Kidney epithelial cell (primary cell): Measurements from ENCODE around the gene SLAIN1. TPM values are rescaled to one million over a fixed set of nuclear protein-coding genes. Genes with fewer than 3 reads are reported as not detected.

Experiments
- DNase-seq: peaks from one replicate; pipeline ENCODE4 v3.0.0-alpha.2; 2010; ENCODE audit warnings: low read depth
- H3K27me3 ChIP-seq: 2 replicates; pipeline ENCODE4 v1.6.0; 2011; ENCODE audit warnings: low read length; ENCODE audit not compliant: control insufficient read depth, insufficient read depth
- H3K36me3 ChIP-seq: 2 replicates; pipeline ENCODE4 v1.5.1; 2011; ENCODE audit warnings: low read length; ENCODE audit not compliant: control insufficient read depth, insufficient read depth
- H3K4me3 ChIP-seq: 2 replicates; pipeline ENCODE4 v1.5.1; 2011; ENCODE audit warnings: low read depth, mild to moderate bottlenecking, control low read depth, low read length
- total RNA-seq: library from RNA; depleted of rRNA; stranded (reverse); fragments of >200 nt; gene quantifications from 2 replicates; pipeline ENCODE4 v1.2.3, GENCODE V29; 2015
- TF ChIP-seq, protein P1 (sequence below): IDR thresholded peaks from 2 replicates; pipeline ENCODE4 v1.5.1; 2011; ENCODE audit warnings: mild to moderate bottlenecking, moderate library complexity, low read length, control low read depth, inconsistent platforms; ENCODE audit not compliant: insufficient read depth, poor library complexity, severe bottlenecking

Gene SLAIN1
- total RNA-seq, 1 donor from 2014 or later, result 17.1 TPM

DNA sequence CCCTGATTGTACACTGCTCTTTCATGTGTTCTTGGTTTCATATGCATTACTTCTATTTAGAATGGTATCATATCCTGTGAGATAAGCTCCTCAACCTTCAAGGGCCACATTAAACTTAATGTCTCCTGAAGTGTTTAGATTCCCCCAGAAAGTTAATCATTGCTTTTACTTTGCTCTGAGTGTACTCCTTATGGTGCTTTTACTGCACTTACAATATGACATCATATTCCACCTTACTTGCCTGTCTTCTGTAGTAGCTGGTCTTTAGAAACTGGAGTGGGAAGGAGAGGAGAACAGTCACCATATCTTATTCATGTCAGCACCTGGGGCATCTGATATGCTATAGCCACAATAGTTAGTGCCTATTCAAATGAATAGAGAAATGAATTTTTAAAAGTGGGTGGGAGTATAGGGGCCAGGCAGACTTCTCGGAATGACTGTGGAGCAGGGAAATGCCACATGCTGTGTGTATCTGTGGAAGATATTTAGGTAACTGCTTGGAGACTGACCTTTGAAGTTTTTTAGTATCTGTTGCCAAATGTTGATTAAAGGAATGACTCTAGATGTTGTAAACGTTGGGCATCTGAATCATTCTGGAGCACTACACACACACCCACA lies 40.2 kb downstream of the SLAIN1 start:
- Histone ChIP-seq H3K27me3 (no peaks in the 10 kb centered on the region), H3K36me3 (no peaks in the 10 kb centered on the region), H3K4me3 (no peak overlapping the region)
- TF ChIP-seq, protein P1, sequence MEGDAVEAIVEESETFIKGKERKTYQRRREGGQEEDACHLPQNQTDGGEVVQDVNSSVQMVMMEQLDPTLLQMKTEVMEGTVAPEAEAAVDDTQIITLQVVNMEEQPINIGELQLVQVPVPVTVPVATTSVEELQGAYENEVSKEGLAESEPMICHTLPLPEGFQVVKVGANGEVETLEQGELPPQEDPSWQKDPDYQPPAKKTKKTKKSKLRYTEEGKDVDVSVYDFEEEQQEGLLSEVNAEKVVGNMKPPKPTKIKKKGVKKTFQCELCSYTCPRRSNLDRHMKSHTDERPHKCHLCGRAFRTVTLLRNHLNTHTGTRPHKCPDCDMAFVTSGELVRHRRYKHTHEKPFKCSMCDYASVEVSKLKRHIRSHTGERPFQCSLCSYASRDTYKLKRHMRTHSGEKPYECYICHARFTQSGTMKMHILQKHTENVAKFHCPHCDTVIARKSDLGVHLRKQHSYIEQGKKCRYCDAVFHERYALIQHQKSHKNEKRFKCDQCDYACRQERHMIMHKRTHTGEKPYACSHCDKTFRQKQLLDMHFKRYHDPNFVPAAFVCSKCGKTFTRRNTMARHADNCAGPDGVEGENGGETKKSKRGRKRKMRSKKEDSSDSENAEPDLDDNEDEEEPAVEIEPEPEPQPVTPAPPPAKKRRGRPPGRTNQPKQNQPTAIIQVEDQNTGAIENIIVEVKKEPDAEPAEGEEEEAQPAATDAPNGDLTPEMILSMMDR, result no peak
- DNase-seq, result no peak

DNA sequence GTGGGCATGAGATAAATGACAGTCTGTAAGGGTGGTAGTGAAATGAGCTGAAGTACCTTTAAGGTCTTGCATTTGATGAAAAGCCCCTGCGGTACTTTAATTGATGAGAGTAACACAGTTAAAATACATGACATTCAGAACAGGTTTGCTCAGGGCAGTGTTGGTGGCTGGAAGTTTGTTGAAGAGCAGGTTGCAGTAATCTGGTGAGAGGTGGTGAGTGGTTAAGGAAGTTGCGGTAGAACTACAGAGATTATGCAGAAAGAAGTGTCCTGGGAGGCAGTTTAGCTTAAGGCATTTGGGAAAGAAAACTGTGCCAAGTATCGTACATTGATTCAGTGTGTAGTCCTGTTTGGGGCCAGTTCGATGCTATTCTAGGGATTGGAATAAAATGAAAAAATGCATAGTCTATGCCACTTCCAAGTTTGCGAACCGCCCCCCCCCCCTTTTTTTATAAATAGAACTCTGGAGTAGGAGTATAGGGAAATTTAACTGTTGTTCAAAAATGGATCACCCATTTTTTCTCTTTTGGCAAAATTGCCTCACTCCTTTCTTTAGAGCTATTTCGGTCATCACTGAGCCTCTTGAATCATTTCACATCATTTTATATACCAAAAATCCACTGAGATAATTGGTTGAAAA lies 42.7 kb downstream of the SLAIN1 start:
- no peaks in the 10 kb centered on the region for H3K36me3 ChIP-seq
- TF ChIP-seq, protein P1, result no peak
- no peak for DNase-seq
- no peak overlapping the region for H3K4me3 ChIP-seq
- H3K27me3 ChIP-seq, result no peaks in the 10 kb centered on the region

DNA sequence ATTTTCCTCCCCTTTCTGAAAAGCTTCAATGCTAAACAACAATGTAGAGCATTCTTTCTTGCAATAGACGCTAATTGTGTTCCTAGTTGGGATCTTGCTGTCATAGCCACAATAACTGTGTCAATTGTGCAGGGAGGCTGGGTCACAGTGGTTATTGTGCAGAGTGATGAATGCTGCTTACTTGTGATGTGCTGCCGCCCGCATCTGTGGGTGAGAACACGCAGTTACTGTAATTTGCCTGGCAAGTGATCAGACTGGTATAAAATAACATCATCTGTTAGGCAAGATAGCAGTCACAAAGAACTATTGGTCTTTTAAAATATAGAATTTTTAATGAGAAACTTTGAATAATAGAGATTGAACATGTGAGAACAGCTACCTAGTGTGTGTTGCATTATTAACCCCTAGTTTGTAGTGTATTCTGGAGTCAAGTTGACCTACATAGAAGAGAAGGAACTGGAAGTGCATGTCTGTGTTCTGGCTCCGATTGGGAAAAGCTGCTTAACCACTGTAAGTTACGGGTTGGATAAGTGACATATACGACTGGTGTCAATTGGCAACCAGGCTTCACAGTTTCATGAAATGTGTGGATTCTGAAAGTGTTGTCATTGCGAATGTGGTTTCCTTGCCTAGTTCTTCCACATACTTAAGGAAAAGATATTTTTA lies 43.6 kb downstream of the SLAIN1 start:
- Histone ChIP-seq H3K27me3 (no peaks in the 10 kb centered on the region), H3K4me3 (no peak overlapping the region), H3K36me3 (no peaks in the 10 kb centered on the region)
- TF ChIP-seq, protein P1, result no peak
- no peak for DNase-seq

DNA sequence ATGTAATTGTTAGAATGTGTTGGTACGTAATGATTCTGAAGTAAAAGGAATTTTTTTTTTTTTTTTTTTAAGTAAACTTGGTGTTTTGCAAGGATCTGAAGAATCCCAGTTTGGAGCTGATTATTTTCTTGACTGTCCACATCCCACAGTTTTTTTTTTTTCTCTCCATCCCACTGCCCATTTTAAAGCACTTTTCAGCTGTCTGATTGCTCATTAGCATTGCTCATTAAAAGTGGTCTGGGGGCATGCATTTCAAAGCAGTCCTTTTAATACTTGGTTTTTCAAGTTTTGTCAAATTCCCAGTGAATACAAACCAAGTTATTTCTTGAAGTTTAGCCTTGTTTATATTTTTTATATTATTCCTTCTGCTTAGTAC lies 44.1 kb downstream of the SLAIN1 start:
- no peak overlapping the region for H3K4me3 ChIP-seq
- DNase-seq, result no peak
- TF ChIP-seq, protein P1, result no peak
- no peaks in the 10 kb centered on the region for H3K27me3 ChIP-seq
- H3K36me3 ChIP-seq, result no peaks in the 10 kb centered on the region

DNA sequence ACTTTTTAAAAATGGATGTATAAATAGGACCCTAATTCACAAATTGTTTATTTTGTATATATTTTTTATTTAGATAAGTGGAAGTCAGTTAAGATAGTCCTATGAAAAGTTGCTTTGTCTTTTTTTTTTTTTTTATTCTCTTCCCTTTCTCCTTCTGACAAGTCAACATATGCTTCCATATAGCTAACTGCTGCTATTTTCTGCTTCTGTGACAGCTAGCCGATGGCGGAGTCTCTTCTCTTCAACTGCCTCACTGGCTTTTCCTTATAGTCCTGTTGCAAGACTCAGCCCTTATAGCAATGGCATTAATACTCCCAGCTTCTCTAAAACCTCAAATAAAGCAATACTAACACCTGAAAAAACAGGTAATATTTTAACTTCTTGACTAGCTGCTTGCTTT lies 45.3 kb downstream of the SLAIN1 start:
- TF ChIP-seq, protein P1, result no peak
- Histone ChIP-seq H3K4me3 (no peak overlapping the region), H3K36me3 (no peaks in the 10 kb centered on the region), H3K27me3 (no peaks in the 10 kb centered on the region)
- no peak for DNase-seq
